IPS DF 6.9 (cell line): ENCODE results near the gene GALNT2.

Experiments used
- DNase-seq: peaks from one replicate; pipeline ENCODE4 v3.0.0-alpha.2; 2013; ENCODE audit warnings: low read depth, low spot score
- H3K27ac ChIP-seq: one replicate; pipeline ENCODE4 v1.5.1; 2013; ENCODE audit warnings: low read length, control low read depth
- H3K27me3 ChIP-seq: 2 replicates; pipeline ENCODE4 v1.6.1; 2013; ENCODE audit warnings: mild to moderate bottlenecking, low read length; ENCODE audit not compliant: control insufficient read depth, insufficient read depth
- H3K36me3 ChIP-seq: 2 replicates; pipeline ENCODE4 v1.6.1; 2013; ENCODE audit warnings: low read length; ENCODE audit not compliant: control insufficient read depth, insufficient read depth
- H3K4me1 ChIP-seq: 2 replicates; pipeline ENCODE4 v1.6.1; 2013; ENCODE audit warnings: low read length; ENCODE audit not compliant: control insufficient read depth, insufficient read depth
- H3K4me3 ChIP-seq: 2 replicates; pipeline ENCODE4 v1.5.1; 2013; ENCODE audit warnings: mild to moderate bottlenecking, low read length
- H3K9me3 ChIP-seq: 2 replicates; pipeline ENCODE4 v1.6.1; 2013; ENCODE audit warnings: low read length, inconsistent platforms; ENCODE audit not compliant: control insufficient read depth, insufficient read depth
- WGBS: extraction: QIAGEN DNeasy Blood & Tissue Kit; methylation state at CpG from one replicate; pipeline ENCODE4 v1.1.7; 2013; ENCODE audit warnings: mixed read lengths, missing lambda C conversion rate; ENCODE audit not compliant: insufficient read length, insufficient coverage; 5-methylcytosine and 5-hydroxymethylcytosine counted together

GALNT2 gene

DNA sequence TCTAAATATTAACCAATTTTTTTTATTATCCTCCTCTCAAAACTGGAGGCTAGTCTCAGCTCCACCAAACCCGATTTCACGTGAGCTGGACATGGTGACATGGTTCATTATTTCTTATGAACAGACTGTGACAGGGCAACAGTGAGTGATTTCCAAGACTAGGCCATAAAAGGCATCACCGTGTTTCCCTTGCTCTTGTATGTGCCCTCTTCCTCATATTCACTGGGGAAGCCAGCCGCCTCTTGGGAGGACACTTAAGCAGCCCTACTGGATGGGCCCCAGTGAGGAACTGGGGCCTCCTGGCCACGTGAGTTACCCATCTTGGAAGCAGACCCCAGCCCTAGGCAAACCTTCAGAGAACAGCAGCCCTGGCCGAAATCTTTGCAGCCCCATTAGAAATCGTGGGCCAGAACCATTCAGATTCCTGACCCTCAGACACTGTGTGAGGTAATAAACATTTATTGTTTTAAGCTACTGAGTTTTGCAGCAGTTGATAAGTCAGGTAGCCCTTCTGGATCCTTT, 105.0 kb downstream of the GALNT2 start:
- DNase-seq, result no peak
- no CpG with 5 or more reads among the region's 7 CpGs for WGBS
- no peaks in the 10 kb centered on the region for H3K9me3 ChIP-seq
- H3K36me3 ChIP-seq, result no peaks in the 10 kb centered on the region
- no peaks in the 10 kb centered on the region for H3K27me3 ChIP-seq
- no peak overlapping the region for H3K27ac ChIP-seq
- no peak overlapping the region for H3K4me3 ChIP-seq
- H3K4me1 ChIP-seq, result peaks cover 6% of the 10 kb centered on the region

- no peak overlapping the region for H3K27ac ChIP-seq
- WGBS, result no CpG with 5 or more reads among the region's 11 CpGs
- no peaks in the 10 kb centered on the region for H3K27me3 ChIP-seq
- no peak overlapping the region for H3K4me3 ChIP-seq
- H3K9me3 ChIP-seq, result no peaks in the 10 kb centered on the region
- H3K4me1 ChIP-seq, result peaks cover 7% of the 10 kb centered on the region
- H3K36me3 ChIP-seq, result no peaks in the 10 kb centered on the region
- no peak for DNase-seq
Measured at GRCh38 chr1:230173187-230173975, 106.3 kb downstream of the GALNT2 start.

DNA sequence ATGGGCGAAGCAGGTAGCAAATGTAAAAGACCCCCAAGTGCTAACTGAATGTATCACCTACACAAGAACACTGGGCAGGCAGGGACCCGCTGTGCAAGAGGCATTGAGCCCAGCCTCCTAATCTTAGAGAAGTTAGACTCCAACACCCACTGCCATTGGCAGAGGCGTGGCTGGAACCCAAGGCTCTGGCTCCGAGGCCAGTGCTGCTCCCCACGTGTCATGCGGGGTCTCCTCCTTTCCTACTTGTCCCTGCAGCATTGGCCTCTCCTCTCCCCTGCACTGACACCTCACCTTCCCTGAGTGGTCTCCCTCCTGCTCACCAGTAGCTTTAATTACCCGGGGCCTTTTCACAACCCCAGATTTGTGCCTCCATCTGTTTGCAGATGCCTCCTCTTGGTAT, 107.0 kb downstream of the GALNT2 start:
- Histone ChIP-seq H3K9me3 (no peaks in the 10 kb centered on the region), H3K36me3 (no peaks in the 10 kb centered on the region), H3K27ac (no peak overlapping the region), H3K4me3 (no peak overlapping the region), H3K27me3 (no peaks in the 10 kb centered on the region), H3K4me1 (peaks cover 7% of the 10 kb centered on the region)
- WGBS, result no CpG with 5 or more reads among the region's 7 CpGs
- no peak for DNase-seq

- no peak overlapping the region for H3K27ac ChIP-seq
- no peaks in the 10 kb centered on the region for H3K36me3 ChIP-seq
- H3K4me3 ChIP-seq, result no peak overlapping the region
- peaks cover 7% of the 10 kb centered on the region for H3K4me1 ChIP-seq
- WGBS, result no CpG with 5 or more reads among the region's 15 CpGs
- no peak for DNase-seq
- H3K9me3 ChIP-seq, result no peaks in the 10 kb centered on the region
- H3K27me3 ChIP-seq, result no peaks in the 10 kb centered on the region
Measured at GRCh38 chr1:230174471-230175162, 107.6 kb downstream of the GALNT2 start.

DNA sequence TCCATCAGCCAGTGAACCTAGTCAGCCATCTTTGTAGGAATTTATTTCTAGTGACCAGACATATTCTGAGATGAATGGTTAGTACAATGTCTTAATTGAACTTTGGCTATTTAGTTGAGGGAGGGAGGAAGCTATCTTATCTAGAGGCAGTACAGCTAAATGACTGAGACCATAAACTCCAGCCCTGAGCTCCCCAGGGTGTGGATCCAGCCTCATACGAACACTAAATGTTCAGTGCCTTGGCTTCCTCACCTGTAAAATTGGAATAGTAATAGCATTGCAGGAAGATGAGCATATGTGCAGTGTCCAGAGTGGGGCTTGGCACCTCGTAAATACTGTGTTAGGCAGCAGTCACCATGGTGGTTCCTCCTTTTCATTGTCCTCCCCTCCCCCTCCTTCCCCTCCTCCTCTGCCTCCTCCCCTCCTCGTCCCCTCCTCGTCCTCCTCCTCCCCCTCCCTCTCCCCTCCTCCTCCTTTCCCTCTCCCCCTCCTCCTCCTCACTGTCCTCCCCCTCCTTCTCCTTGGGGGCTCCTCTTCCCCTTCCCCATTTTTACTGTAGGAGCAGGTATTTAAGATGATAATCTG, 108.2 kb downstream of the GALNT2 start:
- no peaks in the 10 kb centered on the region for H3K9me3 ChIP-seq
- WGBS, result no CpG with 5 or more reads among the region's 4 CpGs
- DNase-seq, result no peak
- peaks cover 7% of the 10 kb centered on the region for H3K4me1 ChIP-seq
- no peaks in the 10 kb centered on the region for H3K27me3 ChIP-seq
- H3K27ac ChIP-seq, result no peak overlapping the region
- no peaks in the 10 kb centered on the region for H3K36me3 ChIP-seq
- H3K4me3 ChIP-seq, result no peak overlapping the region

GRCh38 chr1:230175839-230176238, 108.8 kb downstream of the GALNT2 start:
- Histone ChIP-seq H3K27ac (no peak overlapping the region), H3K4me1 (peaks cover 5% of the 10 kb centered on the region), H3K4me3 (no peak overlapping the region), H3K27me3 (no peaks in the 10 kb centered on the region), H3K36me3 (no peaks in the 10 kb centered on the region), H3K9me3 (no peaks in the 10 kb centered on the region)
- WGBS, result no CpG with 5 or more reads among the region's 5 CpGs
- DNase-seq, result no peak

DNA sequence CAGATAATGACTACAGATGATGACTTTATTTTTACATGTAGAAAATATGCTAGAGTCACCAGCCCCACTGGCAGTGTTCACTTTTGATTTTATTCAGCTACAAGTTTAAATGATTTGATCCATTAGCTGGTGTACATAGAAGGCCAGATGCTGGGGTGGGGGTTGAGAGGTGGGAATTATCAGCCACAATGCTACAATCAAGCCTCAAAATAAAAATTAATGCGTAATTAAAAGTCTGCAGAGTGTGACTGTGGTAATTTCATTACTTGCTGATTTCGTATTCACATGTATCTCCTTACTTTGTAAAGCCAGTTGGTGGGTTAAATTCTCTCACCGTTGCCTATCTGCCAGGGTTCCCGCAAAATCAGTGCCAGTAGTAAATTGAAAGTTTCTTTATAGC, 109.3 kb downstream of the GALNT2 start:
- H3K36me3 ChIP-seq, result no peaks in the 10 kb centered on the region
- no peaks in the 10 kb centered on the region for H3K27me3 ChIP-seq
- no peaks in the 10 kb centered on the region for H3K9me3 ChIP-seq
- no peak for DNase-seq
- H3K4me1 ChIP-seq, result peaks cover 5% of the 10 kb centered on the region
- WGBS, result no CpG with 5 or more reads among the region's 4 CpGs
- H3K4me3 ChIP-seq, result no peak overlapping the region
- H3K27ac ChIP-seq, result no peak overlapping the region

- H3K9me3 ChIP-seq, result no peaks in the 10 kb centered on the region
- H3K27ac ChIP-seq, result no peak overlapping the region
- no CpG with 5 or more reads among the region's 17 CpGs for WGBS
- H3K27me3 ChIP-seq, result no peaks in the 10 kb centered on the region
- H3K4me1 ChIP-seq, result peaks cover 5% of the 10 kb centered on the region
- DNase-seq, result no peak
- H3K36me3 ChIP-seq, result no peaks in the 10 kb centered on the region
- no peak overlapping the region for H3K4me3 ChIP-seq
Measured at GRCh38 chr1:230176871-230177411, 109.9 kb downstream of the GALNT2 start.

DNA sequence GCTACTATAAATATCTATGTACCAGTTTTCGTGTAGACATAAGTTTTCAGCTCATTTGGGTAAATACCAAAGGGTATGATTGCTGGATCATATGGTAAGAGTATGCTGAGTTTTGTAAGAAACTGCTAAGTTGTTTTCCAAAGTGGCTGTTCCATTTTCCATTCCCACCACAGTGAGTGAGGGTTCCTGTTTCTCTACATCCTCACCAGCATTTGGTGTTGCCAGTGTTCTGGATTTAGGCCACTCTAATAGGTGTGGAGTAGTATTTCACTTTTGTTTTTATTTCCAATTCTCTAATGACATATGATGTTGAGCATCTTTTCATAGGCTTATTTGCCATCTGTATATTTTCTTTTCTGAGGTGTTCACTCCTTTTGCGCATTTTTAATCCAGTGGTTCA, 112.2 kb downstream of the GALNT2 start:
- WGBS, result no CpG with 5 or more reads among the region's 2 CpGs
- Histone ChIP-seq H3K36me3 (no peaks in the 10 kb centered on the region), H3K4me1 (peaks cover 5% of the 10 kb centered on the region), H3K27me3 (no peaks in the 10 kb centered on the region), H3K9me3 (no peaks in the 10 kb centered on the region), H3K27ac (no peak overlapping the region), H3K4me3 (no peak overlapping the region)
- no peak for DNase-seq
